ENCODE data around the gene ANXA3.

DNA sequence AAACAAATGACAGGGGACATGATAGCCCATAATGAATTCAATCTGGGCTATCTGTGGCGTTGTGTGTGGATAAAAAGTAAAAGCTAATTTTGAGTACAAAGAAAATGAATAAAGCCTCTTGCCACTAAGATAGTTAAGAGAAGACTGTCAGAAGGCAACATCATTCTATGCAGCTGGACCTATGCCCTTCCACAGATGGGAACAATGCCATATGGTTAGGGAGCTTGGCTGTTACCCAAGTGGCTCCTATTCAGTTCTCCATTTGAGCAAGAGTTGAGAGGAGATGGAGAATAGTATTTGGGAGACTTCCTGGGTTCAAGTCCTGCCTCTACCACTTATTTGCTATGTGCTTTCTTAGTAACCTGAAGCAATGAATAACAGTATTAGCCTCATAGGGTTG, 107.7 kb downstream of the ANXA3 start:
- TF ChIP-seq, protein P1, sequence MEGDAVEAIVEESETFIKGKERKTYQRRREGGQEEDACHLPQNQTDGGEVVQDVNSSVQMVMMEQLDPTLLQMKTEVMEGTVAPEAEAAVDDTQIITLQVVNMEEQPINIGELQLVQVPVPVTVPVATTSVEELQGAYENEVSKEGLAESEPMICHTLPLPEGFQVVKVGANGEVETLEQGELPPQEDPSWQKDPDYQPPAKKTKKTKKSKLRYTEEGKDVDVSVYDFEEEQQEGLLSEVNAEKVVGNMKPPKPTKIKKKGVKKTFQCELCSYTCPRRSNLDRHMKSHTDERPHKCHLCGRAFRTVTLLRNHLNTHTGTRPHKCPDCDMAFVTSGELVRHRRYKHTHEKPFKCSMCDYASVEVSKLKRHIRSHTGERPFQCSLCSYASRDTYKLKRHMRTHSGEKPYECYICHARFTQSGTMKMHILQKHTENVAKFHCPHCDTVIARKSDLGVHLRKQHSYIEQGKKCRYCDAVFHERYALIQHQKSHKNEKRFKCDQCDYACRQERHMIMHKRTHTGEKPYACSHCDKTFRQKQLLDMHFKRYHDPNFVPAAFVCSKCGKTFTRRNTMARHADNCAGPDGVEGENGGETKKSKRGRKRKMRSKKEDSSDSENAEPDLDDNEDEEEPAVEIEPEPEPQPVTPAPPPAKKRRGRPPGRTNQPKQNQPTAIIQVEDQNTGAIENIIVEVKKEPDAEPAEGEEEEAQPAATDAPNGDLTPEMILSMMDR (IDR thresholded peaks at IDR 0.05) = no peak
- no peak for TF ChIP-seq POLR2A (IDR thresholded peaks at IDR 0.05)

Data from ovary (tissue), 3 donors.